Muscle layer of colon (tissue), 2 donors: ENCODE data around the gene NLRC3.
A peak's percentile ranks its signal among the peaks of the same experiment; 100 is the strongest.
"Not testable (repeated sequence)": the region's sequence is repeated elsewhere in the genome, so short reads cannot be mapped to it uniquely, and the experiment has no call there.

Source experiments
- H3K27ac ChIP-seq: one replicate; pipeline ENCODE4 v1.7.0; 2013; ENCODE audit warnings: low read depth, mild to moderate bottlenecking, low read length, moderate library complexity
- H3K27me3 ChIP-seq, 2 donors: one replicate each; pipeline ENCODE4 v1.7.0; 2013; ENCODE audit warnings: low read length in 2 of 2, mild to moderate bottlenecking in 2 of 2; ENCODE audit not compliant: insufficient read depth in 2 of 2, control insufficient read depth in 1 of 2
- H3K36me3 ChIP-seq: one replicate; pipeline ENCODE4 v1.7.0; 2013; ENCODE audit warnings: mild to moderate bottlenecking, low read length; ENCODE audit not compliant: insufficient read depth
- H3K4me1 ChIP-seq: one replicate; pipeline ENCODE4 v1.7.0; 2013; ENCODE audit warnings: mild to moderate bottlenecking, low read length; ENCODE audit not compliant: insufficient read depth
- H3K4me3 ChIP-seq, 2 donors: one replicate each; pipeline ENCODE4 v1.7.0; 2013; ENCODE audit warnings: low read length in 2 of 2, low read depth in 1 of 2, mild to moderate bottlenecking in 1 of 2, moderate library complexity in 1 of 2
- H3K9ac ChIP-seq: one replicate; pipeline ENCODE4 v1.7.0; 2013; ENCODE audit warnings: low read length
- H3K9me3 ChIP-seq: one replicate; pipeline ENCODE4 v1.7.0; 2013; ENCODE audit warnings: mild to moderate bottlenecking, low read length
- donor health status: abdominal sarcoma.
- donor health status: Adenocarcinoma of cecum.

The NLRC3 gene

DNA sequence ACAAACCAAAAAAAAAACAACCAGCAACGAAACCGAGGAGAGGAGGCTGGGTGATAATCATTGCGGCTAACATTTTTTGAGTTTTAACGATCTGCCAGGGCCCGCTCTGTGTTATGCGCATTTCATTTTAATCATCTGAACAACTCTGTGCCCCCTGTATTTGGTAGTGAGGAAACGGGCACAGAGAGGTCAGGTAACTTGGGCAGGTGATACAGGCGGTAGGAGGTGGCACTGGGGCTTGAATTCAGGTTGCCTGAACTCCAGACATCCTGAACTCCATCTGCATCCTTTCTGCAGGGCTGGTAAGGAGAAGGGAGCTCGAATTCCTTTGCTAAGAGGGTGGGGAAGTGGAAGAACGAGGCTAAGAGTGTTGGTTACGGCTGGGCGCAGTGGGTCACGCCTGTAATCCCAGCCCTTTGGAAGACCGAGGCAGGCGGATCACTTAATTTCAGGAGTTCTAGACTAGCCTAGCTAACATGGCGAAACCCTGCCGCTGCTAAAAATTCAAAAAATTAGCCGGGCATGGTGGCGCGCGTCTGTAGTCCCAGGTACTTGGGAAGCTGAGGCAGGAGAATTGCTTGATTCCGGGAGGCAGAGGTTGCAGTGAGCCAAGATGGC, 75.3 kb downstream of the NLRC3 start:
- Histone ChIP-seq H3K4me3 (peak overlapping the region; percentile 33 to 65), H3K9ac (no peak overlapping the region), H3K36me3 (peaks cover 11% of the 10 kb centered on the region), H3K27me3 (no peaks in the 10 kb centered on the region), H3K27ac (no peak overlapping the region), H3K4me1 (peaks cover 7% of the 10 kb centered on the region), H3K9me3 (no peaks in the 10 kb centered on the region)

- Histone ChIP-seq H3K27ac (peak overlapping the region; percentile 83), H3K4me3 (peak overlapping the region; percentile 56 to 65), H3K9ac (peak overlapping the region; percentile 38)
- H3K27me3 ChIP-seq, H3K9me3 ChIP-seq, H3K4me1 ChIP-seq, H3K36me3 ChIP-seq: not testable (repeated sequence)
These were observed 75.8 kb downstream of the NLRC3 start for GRCh38 chr16:3501412-3501761.

DNA sequence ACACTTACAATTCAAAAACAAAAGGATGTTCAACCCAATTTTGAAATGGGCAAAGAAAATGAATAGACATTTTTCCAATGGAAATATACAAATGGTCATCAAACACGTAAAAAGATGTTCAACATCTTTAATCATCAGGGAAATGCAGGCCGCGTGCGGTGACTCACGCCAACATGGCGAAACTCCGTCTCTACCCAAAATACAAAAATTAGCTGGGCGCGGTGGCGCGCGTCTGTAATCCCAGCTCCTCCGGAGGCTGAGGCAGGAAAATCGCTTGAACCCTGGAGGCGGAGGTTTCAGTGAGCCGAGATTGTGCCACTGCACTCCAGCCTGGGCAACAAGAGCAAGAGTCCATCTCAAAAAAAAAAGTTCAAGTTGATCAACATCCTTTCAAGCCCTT, 78.2 kb downstream of the NLRC3 start:
- H3K36me3 ChIP-seq: no peaks in the 10 kb centered on the region
- H3K4me1 ChIP-seq: peaks cover 7% of the 10 kb centered on the region
- H3K9ac ChIP-seq: no peak overlapping the region
- H3K9me3 ChIP-seq: no peaks in the 10 kb centered on the region
- no peaks in the 10 kb centered on the region for H3K27me3 ChIP-seq
- no peak overlapping the region for H3K27ac ChIP-seq
- H3K4me3 ChIP-seq: no peak overlapping the region

DNA sequence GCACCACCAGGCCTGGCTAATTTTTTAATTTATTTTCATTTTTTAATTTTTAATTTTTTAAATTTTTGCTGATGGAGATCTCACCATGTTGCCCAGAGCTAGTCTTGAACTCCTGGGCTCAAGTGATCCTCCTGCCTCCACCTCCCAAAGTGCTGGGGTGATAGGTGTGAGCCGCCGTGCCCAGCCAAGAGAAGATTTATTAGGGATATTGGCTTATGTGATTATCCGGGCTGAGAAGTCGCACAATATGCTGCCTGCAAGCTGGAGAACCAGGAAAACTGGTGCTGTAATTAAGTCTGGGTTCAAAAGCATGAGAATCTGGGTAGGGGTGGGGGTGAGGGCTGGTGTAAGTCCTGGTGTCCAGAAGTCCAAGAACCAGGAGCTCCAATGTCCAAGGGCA, 79.4 kb downstream of the NLRC3 start:
- no peak overlapping the region for H3K4me3 ChIP-seq
- H3K9me3 ChIP-seq: no peaks in the 10 kb centered on the region
- H3K9ac ChIP-seq: no peak overlapping the region
- H3K27ac ChIP-seq: no peak overlapping the region
- H3K4me1 ChIP-seq: peaks cover 7% of the 10 kb centered on the region
- H3K36me3 ChIP-seq: no peaks in the 10 kb centered on the region
- H3K27me3 ChIP-seq: no peaks in the 10 kb centered on the region

- Histone ChIP-seq H3K4me1 (no peaks in the 10 kb centered on the region), H3K9ac (no peak overlapping the region), H3K27me3 (no peaks in the 10 kb centered on the region), H3K27ac (no peak overlapping the region), H3K4me3 (no peak overlapping the region), H3K9me3 (no peaks in the 10 kb centered on the region), H3K36me3 (no peaks in the 10 kb centered on the region)
These were observed 80.8 kb downstream of the NLRC3 start for GRCh38 chr16:3496386-3496785.

DNA sequence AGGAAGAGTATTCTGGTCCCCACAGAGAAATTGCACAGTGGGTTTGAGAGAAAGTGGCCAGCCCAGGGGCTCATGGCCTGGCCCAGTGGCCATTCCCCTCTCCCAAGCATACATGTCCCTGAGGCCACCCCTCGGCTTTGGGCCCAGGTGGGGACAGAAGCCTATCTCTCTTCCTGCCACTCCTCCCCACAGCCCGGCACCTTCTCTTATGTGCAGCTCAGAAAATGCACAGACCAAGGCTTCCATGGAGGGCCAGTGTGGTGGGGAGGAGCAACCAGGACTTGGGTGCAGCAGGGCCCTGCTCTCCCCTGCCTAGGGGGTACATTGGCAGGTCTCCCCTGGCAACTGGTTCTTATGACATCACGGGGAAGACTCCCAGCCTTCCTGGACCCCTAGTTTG, 82.0 kb downstream of the NLRC3 start, which contains the start of gene C16orf90:
TSS of gene C16orf90 (minus strand) at position 314 of the 400 bp plus-strand sequence. CDS start at position 246, 68 bp downstream.
- no peaks in the 10 kb centered on the region for H3K4me1 ChIP-seq
- no peak within 1 kb of the TSS for H3K9ac ChIP-seq
- H3K4me3 ChIP-seq: no peak within 1 kb of the TSS
- no peak within 1 kb of the TSS for H3K27ac ChIP-seq
- H3K27me3 ChIP-seq: no peaks in the 10 kb centered on the region
- no peaks in the 10 kb centered on the region for H3K9me3 ChIP-seq
- H3K36me3 ChIP-seq: no peaks in the 10 kb centered on the region

- H3K27me3 ChIP-seq: no peaks in the 10 kb centered on the region
- no peak overlapping the region for H3K9ac ChIP-seq
- no peaks in the 10 kb centered on the region for H3K9me3 ChIP-seq
- no peaks in the 10 kb centered on the region for H3K36me3 ChIP-seq
- H3K27ac ChIP-seq: no peak overlapping the region
- H3K4me3 ChIP-seq: no peak overlapping the region
- H3K4me1 ChIP-seq: no peaks in the 10 kb centered on the region
These were observed 82.7 kb downstream of the NLRC3 start for GRCh38 chr16:3494386-3494973.

GRCh38 chr16:3492356-3492755, 84.8 kb downstream of the NLRC3 start:
- H3K9ac ChIP-seq: no peak overlapping the region
- no peaks in the 10 kb centered on the region for H3K36me3 ChIP-seq
- no peaks in the 10 kb centered on the region for H3K27me3 ChIP-seq
- H3K4me1 ChIP-seq: no peaks in the 10 kb centered on the region
- no peaks in the 10 kb centered on the region for H3K9me3 ChIP-seq
- no peak overlapping the region for H3K27ac ChIP-seq
- no peak overlapping the region for H3K4me3 ChIP-seq

- no peaks in the 10 kb centered on the region for H3K27me3 ChIP-seq
- no peak overlapping the region for H3K9ac ChIP-seq
- H3K27ac ChIP-seq: no peak overlapping the region
- H3K36me3 ChIP-seq: peaks cover 1% of the 10 kb centered on the region
- H3K4me3 ChIP-seq: no peak overlapping the region
- no peaks in the 10 kb centered on the region for H3K4me1 ChIP-seq
- no peaks in the 10 kb centered on the region for H3K9me3 ChIP-seq
These were observed 86.1 kb downstream of the NLRC3 start for GRCh38 chr16:3490911-3491629.
